Measurements from ENCODE around the gene SELENOV.

SELENOV gene

GRCh38 chr19:39539518-39540332 lies 24.8 kb downstream of the SELENOV start, which contains the start of gene EID2:
Gene EID2 (minus strand): TSS chr19:39540161. CDS start chr19:39540079, 82 bp downstream.
- no peaks in the 10 kb centered on the region for H3K9me3 ChIP-seq (ENCODE audit: severe bottlenecking)
- peak within 1 kb of the TSS; percentile 92 for H3K4me3 ChIP-seq (ENCODE audit: low read depth, low read length)
- peak; percentile 59 for TF ChIP-seq CTCF (IDR thresholded peaks at IDR 0.05; ENCODE audit: low read depth, low read length)
- DNase-seq, result peak; percentile 93
- H3K36me3 ChIP-seq, result no peaks in the 10 kb centered on the region; the same call in 1 of the 2 replicates
- no peaks in the 10 kb centered on the region for H3K27me3 ChIP-seq (ENCODE audit: insufficient read depth, low read depth, severe bottlenecking)
- peak within 1 kb of the TSS; percentile 85 for H3K27ac ChIP-seq

GRCh38 chr19:39540333-39540673 lies 25.4 kb downstream of the SELENOV start:
- H3K27me3 ChIP-seq (ENCODE audit: insufficient read depth, low read depth, severe bottlenecking), result no peaks in the 10 kb centered on the region
- no peak overlapping the region for H3K27ac ChIP-seq
- no peak for DNase-seq
- H3K4me3 ChIP-seq (ENCODE audit: low read depth, low read length), result peak overlapping the region; percentile 92
- no peaks in the 10 kb centered on the region; the same call in 1 of the 2 replicates for H3K36me3 ChIP-seq
- H3K9me3 ChIP-seq (ENCODE audit: severe bottlenecking), result no peaks in the 10 kb centered on the region
- no peak for TF ChIP-seq CTCF (IDR thresholded peaks at IDR 0.05; ENCODE audit: low read depth, low read length)

- Histone ChIP-seq H3K9me3 (ENCODE audit: severe bottlenecking) (no peaks in the 10 kb centered on the region), H3K27ac (no peak overlapping the region), H3K27me3 (ENCODE audit: insufficient read depth, low read depth, severe bottlenecking) (no peaks in the 10 kb centered on the region), H3K4me3 (ENCODE audit: low read depth, low read length) (no peak overlapping the region), H3K36me3 (no peaks in the 10 kb centered on the region; the same call in 1 of the 2 replicates)
- DNase-seq, result no peak
- no peak for TF ChIP-seq CTCF (IDR thresholded peaks at IDR 0.05; ENCODE audit: low read depth, low read length)
These were observed 27.3 kb downstream of the SELENOV start for GRCh38 chr19:39542206-39542605.

GRCh38 chr19:39543477-39543857 lies 28.5 kb downstream of the SELENOV start:
- H3K4me3 ChIP-seq (ENCODE audit: low read depth, low read length), result no peak overlapping the region
- TF ChIP-seq CTCF (IDR thresholded peaks at IDR 0.05; ENCODE audit: low read depth, low read length), result no peak
- H3K27me3 ChIP-seq (ENCODE audit: insufficient read depth, low read depth, severe bottlenecking), result no peaks in the 10 kb centered on the region
- H3K27ac ChIP-seq, result no peak overlapping the region
- H3K36me3 ChIP-seq, result no peaks in the 10 kb centered on the region
- no peak for DNase-seq
- no peaks in the 10 kb centered on the region for H3K9me3 ChIP-seq (ENCODE audit: severe bottlenecking)

- no peak overlapping the region for H3K27ac ChIP-seq
- no peak overlapping the region for H3K4me3 ChIP-seq (ENCODE audit: low read depth, low read length)
- no peak for DNase-seq
- H3K36me3 ChIP-seq, result no peaks in the 10 kb centered on the region
- no peaks in the 10 kb centered on the region for H3K9me3 ChIP-seq (ENCODE audit: severe bottlenecking)
- no peaks in the 10 kb centered on the region for H3K27me3 ChIP-seq (ENCODE audit: insufficient read depth, low read depth, severe bottlenecking)
- TF ChIP-seq CTCF (IDR thresholded peaks at IDR 0.05; ENCODE audit: low read depth, low read length), result no peak
These were observed 29.4 kb downstream of the SELENOV start for GRCh38 chr19:39544226-39544903.

Measured in WERI-Rb-1 (cell line).